HEK293 (cell line): ENCODE measurements around the gene LRRTM4.

Source experiments
- CTCF ChIA-PET: fragments of 350-600 bp; formaldehyde crosslinking; extraction: SDS; loops from one replicate; lab custom pipeline; 2021; ENCODE audit warnings: antibody characterized with exemption; lab: Yijun Ruan, JAX
- POLR2A ChIA-PET: fragments of 300-600 bp; formaldehyde crosslinking; extraction: SDS; loops from one replicate; lab custom pipeline; 2020; ENCODE audit warnings: antibody characterized with exemption, inconsistent platforms; lab: Yijun Ruan, JAX
- H3K27ac ChIP-seq: fragments of 200-500 bp; sonication (Bioruptor generic); 2 replicates; pipeline ENCODE4 v1.5.1; 2014; ENCODE audit warnings: low read depth, low read length, control low read depth, inconsistent platforms; ENCODE audit errors: extremely low read depth
- H3K36me3 ChIP-seq, 2 experiments: fragments of 200-500 bp in 1 of 2; sonication (Bioruptor generic) in 1 of 2; 1 replicate in 1 of 2; 2 replicates in 1 of 2; pipeline ENCODE4 v1.5.1; 2014 to 2017; ENCODE audit warnings: inconsistent platforms in 2 of 2, low read length in 2 of 2; ENCODE audit not compliant: control insufficient read depth in 2 of 2, insufficient read depth in 1 of 2
- H3K4me1 ChIP-seq: fragments of 200-500 bp; sonication (Bioruptor generic); 2 replicates; pipeline ENCODE4 v1.5.1; 2014; ENCODE audit warnings: mild to moderate bottlenecking, low read length, inconsistent platforms; ENCODE audit not compliant: control insufficient read depth, insufficient read depth
- H3K4me3 ChIP-seq: 2 replicates; pipeline ENCODE4 v1.5.1; 2011; ENCODE audit warnings: low read depth, mild to moderate bottlenecking, control low read depth, low read length, moderate library complexity
- H3K9me3 ChIP-seq: fragments of 200-500 bp; sonication (Bioruptor generic); 2 replicates; pipeline ENCODE4 v1.5.1; 2014; ENCODE audit warnings: low read depth, low read length, inconsistent platforms; ENCODE audit not compliant: control insufficient read depth, insufficient read depth
- GLI2 ChIP-seq: fragments of 450-650 bp; formaldehyde crosslinking; IDR thresholded peaks from 2 replicates; pipeline ENCODE4; 2017; ENCODE audit warnings: missing biosample characterization, missing genetic modification characterization, low read depth, borderline replicate concordance
- KLF10 ChIP-seq: fragments of 450-650 bp; IDR thresholded peaks from 2 replicates; pipeline ENCODE4 v1.5.1; 2018; ENCODE audit warnings: missing biosample characterization, mild to moderate bottlenecking, missing genetic modification characterization
- KLF7 ChIP-seq: fragments of 450-650 bp; formaldehyde crosslinking; IDR thresholded peaks from 2 replicates; pipeline ENCODE4 v1.5.1; 2016; ENCODE audit warnings: missing biosample characterization, missing genetic modification characterization, borderline replicate concordance
- MEIS1 ChIP-seq: sonication (generic); formaldehyde crosslinking; IDR thresholded peaks from 2 replicates; pipeline ENCODE4 v1.8.1; 2022; ENCODE audit warnings: missing genetic modification reagents, mild to moderate bottlenecking, borderline replicate concordance
- MYNN ChIP-seq: fragments of 450-650 bp; formaldehyde crosslinking; IDR thresholded peaks from 2 replicates; pipeline ENCODE4 v1.5.1; 2016; ENCODE audit warnings: missing biosample characterization, missing genetic modification characterization, borderline replicate concordance
- SCRT2 ChIP-seq: fragments of 450-650 bp; formaldehyde crosslinking; IDR thresholded peaks from 2 replicates; pipeline ENCODE4 v1.5.1; 2016; ENCODE audit warnings: missing biosample characterization, missing genetic modification characterization
- WT1 ChIP-seq: fragments of 450-650 bp; formaldehyde crosslinking; IDR thresholded peaks from 2 replicates; pipeline ENCODE4 v1.5.1; 2016; ENCODE audit warnings: missing biosample characterization, missing genetic modification characterization
- YY1 ChIP-seq: fragments of 450-650 bp; formaldehyde crosslinking; IDR thresholded peaks from 2 replicates; pipeline ENCODE4 v1.5.1; 2018; ENCODE audit warnings: missing biosample characterization, missing genetic modification characterization
- ZFHX2 ChIP-seq: fragments of 450-650 bp; formaldehyde crosslinking; conservative IDR thresholded peaks from 2 replicates; pipeline ENCODE4 v1.5.1; 2016; ENCODE audit warnings: missing biosample characterization, missing genetic modification characterization
- ZNF10 ChIP-seq: fragments of 450-650 bp; formaldehyde crosslinking; IDR thresholded peaks from 2 replicates; pipeline ENCODE4 v1.5.1; 2017; ENCODE audit warnings: missing biosample characterization, missing genetic modification characterization
- ZNF114 ChIP-seq: fragments of 450-650 bp; formaldehyde crosslinking; IDR thresholded peaks from 2 replicates; pipeline ENCODE4 v1.5.0; 2017; ENCODE audit warnings: missing biosample characterization, missing genetic modification characterization
- ZNF133 ChIP-seq: fragments of 450-650 bp; formaldehyde crosslinking; IDR thresholded peaks from 2 replicates; pipeline ENCODE4 v1.5.1; 2016; ENCODE audit warnings: missing biosample characterization, missing genetic modification characterization
- ZNF2 ChIP-seq: fragments of 450-650 bp; formaldehyde crosslinking; IDR thresholded peaks from 2 replicates; pipeline ENCODE4 v1.5.1; 2016; ENCODE audit warnings: missing biosample characterization, missing genetic modification characterization
- ZNF221 ChIP-seq: fragments of 450-650 bp; formaldehyde crosslinking; IDR thresholded peaks from 2 replicates; pipeline ENCODE4 v1.5.1; 2017; ENCODE audit warnings: missing biosample characterization, missing genetic modification characterization, borderline replicate concordance
- ZNF311 ChIP-seq: fragments of 450-650 bp; formaldehyde crosslinking; IDR thresholded peaks from 2 replicates; pipeline ENCODE4 v1.5.1; 2017; ENCODE audit warnings: missing biosample characterization, missing genetic modification characterization, borderline replicate concordance
- ZNF416 ChIP-seq: fragments of 450-650 bp; formaldehyde crosslinking; IDR thresholded peaks from 2 replicates; pipeline ENCODE4 v1.5.1; 2016; ENCODE audit warnings: missing biosample characterization, missing genetic modification characterization
- ZNF423 ChIP-seq: fragments of 450-650 bp; formaldehyde crosslinking; IDR thresholded peaks from 2 replicates; pipeline ENCODE4 v1.5.1; 2016; ENCODE audit warnings: missing biosample characterization, missing genetic modification characterization
- ZNF558 ChIP-seq: fragments of 450-650 bp; formaldehyde crosslinking; IDR thresholded peaks from 2 replicates; pipeline ENCODE4 v1.5.1; 2016; ENCODE audit warnings: missing biosample characterization, missing genetic modification characterization
- ZNF560 ChIP-seq: fragments of 450-650 bp; formaldehyde crosslinking; IDR thresholded peaks from 2 replicates; pipeline ENCODE4 v1.5.1; 2017; ENCODE audit warnings: missing biosample characterization, missing genetic modification characterization, borderline replicate concordance
- ZNF561 ChIP-seq: fragments of 450-650 bp; IDR thresholded peaks from 2 replicates; pipeline ENCODE4 v1.5.1; 2018; ENCODE audit warnings: missing biosample characterization, missing genetic modification characterization, borderline replicate concordance
- ZNF610 ChIP-seq: fragments of 450-650 bp; formaldehyde crosslinking; IDR thresholded peaks from 2 replicates; pipeline ENCODE4 v1.5.1; 2016; ENCODE audit warnings: missing biosample characterization, missing genetic modification characterization, borderline replicate concordance
- TF ChIP-seq, protein P1 (sequence below): fragments of 450-650 bp; formaldehyde crosslinking; IDR thresholded peaks from 2 replicates; pipeline ENCODE4 v1.5.1; 2016; ENCODE audit warnings: missing biosample characterization, missing genetic modification characterization
- TF ChIP-seq, protein P2 (sequence below): fragments of 450-650 bp; formaldehyde crosslinking; IDR thresholded peaks from 2 replicates; pipeline ENCODE4 v1.5.1; 2016; ENCODE audit warnings: missing biosample characterization, missing genetic modification characterization
- TF ChIP-seq, protein P3 (sequence below): fragments of 450-650 bp; formaldehyde crosslinking; IDR thresholded peaks from 2 replicates; pipeline ENCODE4 v1.5.1; 2016; ENCODE audit warnings: missing biosample characterization, missing genetic modification characterization, low read depth
- TF ChIP-seq, protein P4 (sequence below): fragments of 450-650 bp; formaldehyde crosslinking; IDR thresholded peaks from 2 replicates; pipeline ENCODE4 v1.5.1; 2016; ENCODE audit warnings: missing biosample characterization, missing genetic modification characterization
- TF ChIP-seq, protein P5 (sequence below): fragments of 450-650 bp; formaldehyde crosslinking; conservative IDR thresholded peaks from 2 replicates; pipeline ENCODE4 v1.5.1; 2016; ENCODE audit warnings: low read depth, missing biosample characterization, missing genetic modification characterization

LRRTM4 gene

DNA sequence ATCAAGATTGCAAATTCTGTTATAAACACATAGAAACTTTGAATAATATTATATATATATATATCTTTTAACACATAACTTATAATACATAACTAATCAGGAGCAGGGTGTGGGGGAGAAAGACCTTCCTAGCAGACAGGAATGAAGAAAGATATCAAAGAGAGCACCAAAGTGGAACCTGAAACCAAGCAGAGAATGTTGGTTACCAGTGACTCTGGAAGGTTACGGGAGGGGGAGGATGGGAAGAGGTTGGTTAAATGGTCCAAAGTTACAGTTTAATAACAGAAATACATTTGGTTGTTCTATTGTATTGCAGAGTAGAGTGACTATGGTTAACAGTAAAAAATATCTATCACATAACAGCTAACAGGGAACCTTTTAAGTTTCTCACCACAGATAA is 366.7 kb downstream of the LRRTM4 start:
- POLR2A ChIA-PET = no interaction called here
- CTCF ChIA-PET = no interaction called here
- no peak overlapping the region for H3K27ac ChIP-seq

DNA sequence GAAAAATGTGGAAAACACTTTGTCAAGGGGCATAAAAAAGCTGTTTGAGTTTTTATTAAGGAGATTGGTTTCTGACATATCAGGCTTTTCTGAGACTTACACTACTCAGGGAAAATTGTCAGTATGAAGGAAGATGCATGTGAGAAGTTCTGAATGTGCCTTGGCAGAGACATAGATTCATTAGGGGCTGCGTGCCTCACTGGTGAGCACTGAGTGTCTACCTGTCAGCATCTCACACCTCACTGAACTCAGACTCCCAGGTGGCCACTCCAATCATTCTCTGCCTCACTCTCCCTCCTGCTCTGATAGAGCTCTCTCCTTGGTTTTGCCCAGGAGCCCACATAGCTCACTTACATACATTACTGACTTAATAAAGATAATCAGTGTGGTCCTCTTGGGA is 372.6 kb downstream of the LRRTM4 start:
- H3K4me1 ChIP-seq = no peaks in the 10 kb centered on the region
- POLR2A ChIA-PET = no interaction called here
- H3K27ac ChIP-seq = no peak overlapping the region
- H3K36me3 ChIP-seq = no peaks in the 10 kb centered on the region
- H3K4me3 ChIP-seq = no peak overlapping the region
- CTCF ChIA-PET = no interaction called here
- H3K9me3 ChIP-seq = no peaks in the 10 kb centered on the region
- TF ChIP-seq ZNF561 (tag by site-specific recombination) (no peak), ZNF311 (no peak), ZNF560 (tag by site-specific recombination) (no peak), ZFHX2 (tag by site-specific recombination) (no peak), MEIS1 (CRISPR knock-in tag) (no peak), ZNF2 (no peak), GLI2 (tag by site-specific recombination) (no peak), MYNN (tag by site-specific recombination) (no peak), KLF7 (tag by site-specific recombination) (no peak), ZNF133 (tag by site-specific recombination) (no peak)
- TF ChIP-seq, protein P1, sequence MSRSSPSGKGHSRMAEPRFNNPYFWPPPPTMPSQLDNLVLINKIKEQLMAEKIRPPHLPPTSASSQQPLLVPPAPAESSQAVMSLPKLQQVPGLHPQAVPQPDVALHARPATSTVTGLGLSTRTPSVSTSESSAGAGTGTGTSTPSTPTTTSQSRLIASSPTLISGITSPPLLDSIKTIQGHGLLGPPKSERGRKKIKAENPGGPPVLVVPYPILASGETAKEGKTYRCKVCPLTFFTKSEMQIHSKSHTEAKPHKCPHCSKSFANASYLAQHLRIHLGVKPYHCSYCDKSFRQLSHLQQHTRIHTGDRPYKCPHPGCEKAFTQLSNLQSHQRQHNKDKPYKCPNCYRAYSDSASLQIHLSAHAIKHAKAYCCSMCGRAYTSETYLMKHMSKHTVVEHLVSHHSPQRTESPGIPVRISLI (tag by site-specific recombination) = no peak

More for the DNA sequence above, 366.7 kb downstream of the LRRTM4 start:
- Histone ChIP-seq H3K4me1 (no peaks in the 10 kb centered on the region), H3K4me3 (no peak overlapping the region), H3K9me3 (no peaks in the 10 kb centered on the region), H3K36me3 (no peaks in the 10 kb centered on the region)
- TF ChIP-seq SCRT2 (tag by site-specific recombination) (no peak), MEIS1 (CRISPR knock-in tag) (no peak), ZNF114 (tag by site-specific recombination) (no peak), ZNF221 (no peak), ZNF558 (tag by site-specific recombination) (no peak), KLF10 (no peak), YY1 (tag by site-specific recombination) (no peak), WT1 (no peak), ZNF423 (tag by site-specific recombination) (no peak), ZNF416 (no peak), ZNF610 (tag by site-specific recombination) (no peak), ZNF10 (tag by site-specific recombination) (no peak)
- TF ChIP-seq, protein P2, sequence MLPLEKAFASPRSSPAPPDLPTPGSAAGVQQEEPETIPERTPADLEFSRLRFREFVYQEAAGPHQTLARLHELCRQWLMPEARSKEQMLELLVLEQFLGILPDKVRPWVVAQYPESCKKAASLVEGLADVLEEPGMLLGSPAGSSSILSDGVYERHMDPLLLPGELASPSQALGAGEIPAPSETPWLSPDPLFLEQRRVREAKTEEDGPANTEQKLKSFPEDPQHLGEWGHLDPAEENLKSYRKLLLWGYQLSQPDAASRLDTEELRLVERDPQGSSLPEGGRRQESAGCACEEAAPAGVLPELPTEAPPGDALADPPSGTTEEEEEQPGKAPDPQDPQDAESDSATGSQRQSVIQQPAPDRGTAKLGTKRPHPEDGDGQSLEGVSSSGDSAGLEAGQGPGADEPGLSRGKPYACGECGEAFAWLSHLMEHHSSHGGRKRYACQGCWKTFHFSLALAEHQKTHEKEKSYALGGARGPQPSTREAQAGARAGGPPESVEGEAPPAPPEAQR (tag by site-specific recombination) = no peak
- TF ChIP-seq, protein P3, sequence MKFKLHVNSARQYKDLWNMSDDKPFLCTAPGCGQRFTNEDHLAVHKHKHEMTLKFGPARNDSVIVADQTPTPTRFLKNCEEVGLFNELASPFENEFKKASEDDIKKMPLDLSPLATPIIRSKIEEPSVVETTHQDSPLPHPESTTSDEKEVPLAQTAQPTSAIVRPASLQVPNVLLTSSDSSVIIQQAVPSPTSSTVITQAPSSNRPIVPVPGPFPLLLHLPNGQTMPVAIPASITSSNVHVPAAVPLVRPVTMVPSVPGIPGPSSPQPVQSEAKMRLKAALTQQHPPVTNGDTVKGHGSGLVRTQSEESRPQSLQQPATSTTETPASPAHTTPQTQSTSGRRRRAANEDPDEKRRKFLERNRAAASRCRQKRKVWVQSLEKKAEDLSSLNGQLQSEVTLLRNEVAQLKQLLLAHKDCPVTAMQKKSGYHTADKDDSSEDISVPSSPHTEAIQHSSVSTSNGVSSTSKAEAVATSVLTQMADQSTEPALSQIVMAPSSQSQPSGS (tag by site-specific recombination) = no peak
- TF ChIP-seq, protein P4, sequence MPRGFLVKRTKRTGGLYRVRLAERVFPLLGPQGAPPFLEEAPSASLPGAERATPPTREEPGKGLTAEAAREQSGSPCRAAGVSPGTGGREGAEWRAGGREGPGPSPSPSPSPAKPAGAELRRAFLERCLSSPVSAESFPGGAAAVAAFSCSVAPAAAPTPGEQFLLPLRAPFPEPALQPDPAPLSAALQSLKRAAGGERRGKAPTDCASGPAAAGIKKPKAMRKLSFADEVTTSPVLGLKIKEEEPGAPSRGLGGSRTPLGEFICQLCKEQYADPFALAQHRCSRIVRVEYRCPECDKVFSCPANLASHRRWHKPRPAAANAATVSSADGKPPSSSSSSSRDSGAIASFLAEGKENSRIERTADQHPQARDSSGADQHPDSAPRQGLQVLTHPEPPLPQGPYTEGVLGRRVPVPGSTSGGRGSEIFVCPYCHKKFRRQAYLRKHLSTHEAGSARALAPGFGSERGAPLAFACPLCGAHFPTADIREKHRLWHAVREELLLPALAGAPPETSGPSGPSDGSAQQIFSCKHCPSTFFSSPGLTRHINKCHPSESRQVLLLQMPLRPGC (tag by site-specific recombination) = no peak
- TF ChIP-seq, protein P5, sequence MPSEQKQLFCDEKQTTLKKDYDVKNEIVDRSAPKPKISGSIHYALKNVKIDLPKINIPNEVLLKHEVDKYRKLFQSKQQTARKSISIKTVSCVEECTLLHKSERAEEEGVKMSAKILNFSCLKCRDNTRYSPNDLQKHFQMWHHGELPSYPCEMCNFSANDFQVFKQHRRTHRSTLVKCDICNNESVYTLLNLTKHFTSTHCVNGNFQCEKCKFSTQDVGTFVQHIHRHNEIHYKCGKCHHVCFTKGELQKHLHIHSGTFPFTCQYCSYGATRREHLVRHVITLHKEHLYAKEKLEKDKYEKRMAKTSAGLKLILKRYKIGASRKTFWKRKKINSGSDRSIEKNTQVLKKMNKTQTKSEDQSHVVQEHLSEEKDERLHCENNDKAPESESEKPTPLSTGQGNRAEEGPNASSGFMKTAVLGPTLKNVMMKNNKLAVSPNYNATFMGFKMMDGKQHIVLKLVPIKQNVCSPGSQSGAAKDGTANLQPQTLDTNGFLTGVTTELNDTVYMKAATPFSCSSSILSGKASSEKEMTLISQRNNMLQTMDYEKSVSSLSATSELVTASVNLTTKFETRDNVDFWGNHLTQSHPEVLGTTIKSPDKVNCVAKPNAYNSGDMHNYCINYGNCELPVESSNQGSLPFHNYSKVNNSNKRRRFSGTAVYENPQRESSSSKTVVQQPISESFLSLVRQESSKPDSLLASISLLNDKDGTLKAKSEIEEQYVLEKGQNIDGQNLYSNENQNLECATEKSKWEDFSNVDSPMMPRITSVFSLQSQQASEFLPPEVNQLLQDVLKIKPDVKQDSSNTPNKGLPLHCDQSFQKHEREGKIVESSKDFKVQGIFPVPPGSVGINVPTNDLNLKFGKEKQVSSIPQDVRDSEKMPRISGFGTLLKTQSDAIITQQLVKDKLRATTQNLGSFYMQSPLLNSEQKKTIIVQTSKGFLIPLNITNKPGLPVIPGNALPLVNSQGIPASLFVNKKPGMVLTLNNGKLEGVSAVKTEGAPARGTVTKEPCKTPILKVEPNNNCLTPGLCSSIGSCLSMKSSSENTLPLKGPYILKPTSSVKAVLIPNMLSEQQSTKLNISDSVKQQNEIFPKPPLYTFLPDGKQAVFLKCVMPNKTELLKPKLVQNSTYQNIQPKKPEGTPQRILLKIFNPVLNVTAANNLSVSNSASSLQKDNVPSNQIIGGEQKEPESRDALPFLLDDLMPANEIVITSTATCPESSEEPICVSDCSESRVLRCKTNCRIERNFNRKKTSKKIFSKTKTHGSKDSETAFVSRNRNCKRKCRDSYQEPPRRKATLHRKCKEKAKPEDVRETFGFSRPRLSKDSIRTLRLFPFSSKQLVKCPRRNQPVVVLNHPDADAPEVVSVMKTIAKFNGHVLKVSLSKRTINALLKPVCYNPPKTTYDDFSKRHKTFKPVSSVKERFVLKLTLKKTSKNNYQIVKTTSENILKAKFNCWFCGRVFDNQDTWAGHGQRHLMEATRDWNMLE (tag by site-specific recombination) = no peak
